ENCODE data around the gene PGP.
A peak's percentile ranks its signal among the peaks of the same experiment; 100 is the strongest.

The PGP gene

GRCh38 chr16:2236337-2237101, 21.9 kb upstream of the PGP start, which contains the start of gene DNASE1L2:
TSS of gene DNASE1L2 (plus strand) at chr16:2236444. CDS start at chr16:2236817, 373 bp downstream.
- peak in 1 of 3 donors; percentile 31 for DNase-seq

GRCh38 chr16:2235695-2236336, 21.2 kb upstream of the PGP start:
- no peak for DNase-seq

- no peak for DNase-seq
Observed at GRCh38 chr16:2235234-2235651, 20.6 kb upstream of the PGP start.

GRCh38 chr16:2234813-2235170, 20.2 kb upstream of the PGP start:
- no peak for DNase-seq

GRCh38 chr16:2233872-2234812, 19.5 kb upstream of the PGP start:
- no peak for DNase-seq

- no peak for DNase-seq
Observed at GRCh38 chr16:2233046-2233775, 18.6 kb upstream of the PGP start.

- DNase-seq, result no peak
Observed at GRCh38 chr16:2232094-2232990, 17.7 kb upstream of the PGP start.

- no peak for DNase-seq
Observed at GRCh38 chr16:2231016-2231931, 16.6 kb upstream of the PGP start.

GRCh38 chr16:2230376-2230775, 15.7 kb upstream of the PGP start:
- DNase-seq, result no peak

- DNase-seq, result no peak
Observed at GRCh38 chr16:2229632-2230250, 15.1 kb upstream of the PGP start.

GRCh38 chr16:2229091-2229490, 14.5 kb upstream of the PGP start:
- no peak for DNase-seq

- DNase-seq, result no peak
Observed at GRCh38 chr16:2228161-2228824, 13.7 kb upstream of the PGP start.

GRCh38 chr16:2226918-2227317, 12.3 kb upstream of the PGP start:
- DNase-seq, result no peak

GRCh38 chr16:2226245-2226793, 11.7 kb upstream of the PGP start:
- DNase-seq, result no peak

GRCh38 chr16:2223942-2224486, 9.4 kb upstream of the PGP start:
- peak; percentile 49 to 71 (median 54) for DNase-seq

GRCh38 chr16:2223221-2223941, 8.7 kb upstream of the PGP start, which contains the start of gene E4F1:
TSS of gene E4F1 (plus strand) at chr16:2223591. CDS start at chr16:2223614, 23 bp downstream.
- peak; percentile 100 for DNase-seq

GRCh38 chr16:2216330-2216729, 1.7 kb upstream of the PGP start:
- DNase-seq, result no peak
